ENCODE measurements around the gene RAB6C.
"Not testable (repeated sequence)": the region's sequence is repeated elsewhere in the genome, so short reads cannot be mapped to it uniquely, and the experiment has no call there.

RAB6C gene

GRCh38 chr2:129996657-129997237 lies 17.3 kb downstream of the RAB6C start:
- not testable (repeated sequence) for DNase-seq

- not testable (repeated sequence) for DNase-seq
Observed at GRCh38 chr2:129998771-129999170, 19.3 kb downstream of the RAB6C start.

GRCh38 chr2:130005862-130006261 lies 26.4 kb downstream of the RAB6C start:
- DNase-seq: not testable (repeated sequence)

- not testable (repeated sequence) for DNase-seq
Observed at GRCh38 chr2:130016701-130017100, 37.2 kb downstream of the RAB6C start.

- no peak for DNase-seq
Observed at GRCh38 chr2:130019402-130019801, 39.9 kb downstream of the RAB6C start.

- DNase-seq: not testable (repeated sequence)
Observed at GRCh38 chr2:130020069-130020468, 40.6 kb downstream of the RAB6C start.

- DNase-seq: not testable (repeated sequence)
Observed at GRCh38 chr2:130025931-130026330, 46.5 kb downstream of the RAB6C start.
